CD14-positive monocyte (primary cell): ENCODE data around the gene SCGB1D2. TPM values are rescaled to one million over a fixed set of nuclear protein-coding genes. Genes with fewer than 3 reads are reported as not detected.

Source experiments
- DNase-seq, 3 donors: peaks; one replicate each; pipeline ENCODE4 v3.0.0-alpha.2; 2011 to 2022
- H2AFZ ChIP-seq: 2 replicates; pipeline ENCODE4 v1.6.0; 2012; ENCODE audit warnings: mild to moderate bottlenecking, low read depth, low read length, inconsistent platforms; ENCODE audit not compliant: insufficient read depth, poor library complexity, severe bottlenecking
- H3K27ac ChIP-seq, 2 donors: 1 replicate in 1 of 2; 2 replicates in 1 of 2; pipeline ENCODE4 v1.5.1; 2012 to 2013; ENCODE audit warnings: low read length in 2 of 2, control low read depth in 1 of 2, inconsistent platforms in 1 of 2, low read depth in 1 of 2, mild to moderate bottlenecking in 1 of 2
- H3K27me3 ChIP-seq, 2 donors: one replicate each; pipeline versions ENCODE4 v1.6.0 to v1.6.1; 2011 to 2013; ENCODE audit warnings: low read length in 2 of 2; ENCODE audit not compliant: control insufficient read depth in 2 of 2, insufficient read depth in 2 of 2
- H3K36me3 ChIP-seq, 2 donors: replicated peaks in 1 of 2; 1 replicate in 1 of 2; 2 replicates in 1 of 2; pipeline versions ENCODE4 v1.5.1 to v1.6.1; 2012 to 2013; ENCODE audit warnings: low read length in 2 of 2, control low read depth in 1 of 2, inconsistent platforms in 1 of 2, mild to moderate bottlenecking in 1 of 2; ENCODE audit not compliant: insufficient read depth in 2 of 2, control insufficient read depth in 1 of 2
- H3K4me1 ChIP-seq, 2 donors: 1 replicate in 1 of 2; 2 replicates in 1 of 2; pipeline versions ENCODE4 v1.5.1 to v1.6.1; 2012 to 2013; ENCODE audit warnings: low read length in 2 of 2, control low read depth in 1 of 2, inconsistent platforms in 1 of 2, mild to moderate bottlenecking in 1 of 2, moderate library complexity in 1 of 2; ENCODE audit not compliant: insufficient read depth in 2 of 2, control insufficient read depth in 1 of 2
- H3K4me2 ChIP-seq: replicated peaks from 2 replicates; pipeline ENCODE3; 2012; ENCODE audit warnings: low read length, moderate library complexity, mild to moderate bottlenecking; ENCODE audit not compliant: poor library complexity, severe bottlenecking; ENCODE audit errors: extremely low read depth
- H3K4me3 ChIP-seq, 3 experiments: fragments of 200-600 bp in 1 of 3; sonication (generic) in 1 of 3; replicated peaks in 1 of 3; 1 replicate in 2 of 3; 2 replicates in 1 of 3; pipeline ENCODE4 v1.5.1; 2011 to 2013; ENCODE audit warnings: low read length in 3 of 3, mild to moderate bottlenecking in 3 of 3, control low read depth in 2 of 3, low read depth in 2 of 3, inconsistent platforms in 1 of 3, moderate library complexity in 1 of 3
- H3K79me2 ChIP-seq: 2 replicates; pipeline ENCODE4 v1.6.0; 2012; ENCODE audit warnings: mild to moderate bottlenecking, control low read depth, inconsistent platforms, low read length, moderate library complexity; ENCODE audit not compliant: insufficient read depth
- H3K9ac ChIP-seq: 2 replicates; pipeline ENCODE4 v1.6.0; 2017; ENCODE audit warnings: low read length, mild to moderate bottlenecking; ENCODE audit not compliant: insufficient read depth, poor library complexity, severe bottlenecking
- H3K9me3 ChIP-seq, 2 donors: replicated peaks in 1 of 2; 1 replicate in 1 of 2; 2 replicates in 1 of 2; pipeline versions ENCODE4 v1.5.1 to v1.6.1; 2012 to 2013; ENCODE audit warnings: low read length in 2 of 2, control low read depth in 1 of 2; ENCODE audit not compliant: control insufficient read depth in 1 of 2, insufficient read depth in 1 of 2
- H4K20me1 ChIP-seq: 2 replicates; pipeline ENCODE4 v1.6.0; 2012; ENCODE audit warnings: mild to moderate bottlenecking, low read length, control low read depth, moderate library complexity; ENCODE audit not compliant: insufficient read depth
- H3K27ac Mint-ChIP-seq, 7 donors: one replicate each; pipeline ENCODE4 v1.8.0; 2020; ENCODE audit warnings: mild to moderate bottlenecking in 7 of 7, mixed read lengths in 7 of 7, moderate library complexity in 6 of 7, inconsistent platforms in 2 of 7
- H3K27me3 Mint-ChIP-seq, 3 donors: one replicate each; pipeline ENCODE4 v1.8.0; 2021 to 2022; ENCODE audit warnings: low read depth in 3 of 3, mild to moderate bottlenecking in 3 of 3, mixed read lengths in 3 of 3, moderate library complexity in 3 of 3, inconsistent platforms in 1 of 3
- H3K36me3 Mint-ChIP-seq, 2 donors: one replicate each; pipeline ENCODE4 v1.8.0; 2020; ENCODE audit warnings: mixed read lengths in 2 of 2, inconsistent platforms in 1 of 2, mild to moderate bottlenecking in 1 of 2
- H3K4me1 Mint-ChIP-seq: one replicate; pipeline ENCODE4 v1.8.0; 2020; ENCODE audit warnings: mild to moderate bottlenecking, mixed read lengths
- H3K4me3 Mint-ChIP-seq, 2 donors: one replicate each; pipeline ENCODE4 v1.8.0; 2020; ENCODE audit warnings: mild to moderate bottlenecking in 2 of 2, mixed read lengths in 2 of 2, moderate library complexity in 1 of 2
- H3K9me3 Mint-ChIP-seq, 7 donors: one replicate each; pipeline ENCODE4 v1.8.0; 2020 to 2022; ENCODE audit warnings: mixed read lengths in 7 of 7, mild to moderate bottlenecking in 6 of 7, moderate library complexity in 6 of 7, inconsistent platforms in 2 of 7
- CTCF ChIP-seq: fragments of 200-600 bp; IDR thresholded peaks from one replicate; pipeline ENCODE4 v1.8.0; 2022; ENCODE audit warnings: antibody characterized with exemption, mild to moderate bottlenecking
- WGBS: methylation state at CpG from one replicate; pipeline ENCODE4 v1.1.5; 2013; ENCODE audit warnings: missing lambda C conversion rate; ENCODE audit not compliant: insufficient coverage; 5-methylcytosine and 5-hydroxymethylcytosine counted together
- intact Hi-C, 2 donors: fragments of 100-400 bp; cut with micrococcal nuclease; formaldehyde crosslinking; loops; one replicate each; pipeline versions ENCODE4 v1.15.0 to v1.15.1; 2023
- polyA plus RNA-seq, 3 donors: library from polyadenylated mRNA; depleted of rRNA in 1 of 3; unstranded in 2 of 3; stranded (reverse) in 1 of 3; fragments of 300-500 nt in 2 of 3; fragments of >200 nt in 1 of 3; fragmentation: Illumina TruSeq in 2 of 3; gene quantifications; 1 replicate in 2 of 3; 2 replicates in 1 of 3; pipeline ENCODE4 v1.2.3, GENCODE V29; 2012 to 2021

SCGB1D2 gene
- polyA plus RNA-seq, 3 donors: not detected

DNA sequence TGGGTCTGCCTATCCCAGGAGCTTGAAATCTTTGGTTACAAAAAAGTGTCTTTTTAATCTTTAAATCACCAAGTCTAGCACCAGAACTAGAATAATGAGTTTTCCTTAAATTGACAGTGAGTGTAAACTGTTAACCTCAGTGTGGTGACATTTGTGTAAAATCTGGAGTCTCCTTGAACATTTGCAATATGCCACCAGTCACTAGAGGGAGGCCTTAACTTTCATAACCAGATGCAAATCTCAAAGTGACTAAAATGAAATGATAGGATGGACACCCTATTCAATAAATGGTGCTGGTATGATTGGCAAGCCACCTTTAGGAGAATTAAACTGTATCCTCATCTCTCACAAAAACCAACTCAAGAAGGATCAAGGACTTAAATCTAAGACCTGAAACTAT, 8.3 kb upstream of the SCGB1D2 start:
- intact Hi-C loops: no loop called here
- Histone ChIP-seq H4K20me1 (no peaks in the 10 kb centered on the region), H3K4me3 (no peak overlapping the region), H3K27ac (no peak overlapping the region), H3K36me3 (no peaks in the 10 kb centered on the region), H3K27me3 (peaks cover 2 to 13% of the 10 kb centered on the region in 2 donors), H3K79me2 (no peaks in the 10 kb centered on the region), H3K4me2 (no peak overlapping the region), H2AFZ (no peak overlapping the region), H3K9me3 (no peaks in the 10 kb centered on the region), H3K4me1 (no peaks in the 10 kb centered on the region), H3K9ac (no peak overlapping the region)
- Mint-ChIP-seq H3K27ac (no peak overlapping the region), H3K27me3 (peaks cover 6 to 29% (median 25%) of the 10 kb centered on the region in 3 donors), H3K4me3 (no peak overlapping the region), H3K36me3 (no peaks in the 10 kb centered on the region), H3K4me1 (no peaks in the 10 kb centered on the region), H3K9me3 (peaks cover 0 to 1% (median 0%) of the 10 kb centered on the region in 7 donors)
- no peak for DNase-seq
- TF ChIP-seq CTCF: no peak

DNA sequence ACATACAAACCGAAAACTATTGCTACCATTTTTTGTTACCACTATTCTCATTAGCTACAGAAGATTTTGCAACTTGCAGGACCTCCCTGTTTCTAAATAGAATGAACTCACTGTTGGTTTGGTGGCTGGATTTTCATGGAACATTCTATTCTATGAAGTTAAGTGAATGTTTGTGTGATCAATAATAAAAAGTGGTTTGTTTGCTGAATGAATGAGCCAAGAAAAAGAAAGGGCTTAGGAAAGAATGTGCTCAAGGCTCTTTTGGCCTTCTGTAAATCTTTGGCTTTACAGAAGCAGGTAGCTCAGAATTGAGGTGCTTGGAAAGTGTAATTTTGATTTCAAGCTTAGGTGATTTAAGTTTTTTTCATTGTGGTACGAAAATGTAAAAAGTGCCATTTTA, 5.9 kb upstream of the SCGB1D2 start:
- no peaks in the 10 kb centered on the region for H3K4me1 Mint-ChIP-seq

More for the DNA sequence above, 5.9 kb upstream of the SCGB1D2 start:
- H3K79me2 ChIP-seq: no peaks in the 10 kb centered on the region
- H3K27me3 Mint-ChIP-seq: peaks cover 6 to 32% (median 27%) of the 10 kb centered on the region in 3 donors
- H3K4me3 Mint-ChIP-seq: no peak overlapping the region
- no CpG with 5 or more reads among the region's 2 CpGs for WGBS
- intact Hi-C loops: no loop called here
- H3K9me3 ChIP-seq: no peaks in the 10 kb centered on the region
- no peaks in the 10 kb centered on the region for H3K4me1 ChIP-seq
- no peak overlapping the region for H2AFZ ChIP-seq
- no peak overlapping the region for H3K4me3 ChIP-seq
- no peak for DNase-seq
- H4K20me1 ChIP-seq: no peaks in the 10 kb centered on the region
- H3K4me2 ChIP-seq: no peak overlapping the region
- H3K27me3 ChIP-seq: peaks cover 5 to 13% of the 10 kb centered on the region in 2 donors
- no peaks in the 10 kb centered on the region for H3K36me3 ChIP-seq
- H3K9ac ChIP-seq: no peak overlapping the region
- TF ChIP-seq CTCF: no peak
- H3K27ac Mint-ChIP-seq: no peak overlapping the region
- H3K27ac ChIP-seq: no peak overlapping the region
- no peaks in the 10 kb centered on the region for H3K36me3 Mint-ChIP-seq
- H3K9me3 Mint-ChIP-seq: peaks cover 0 to 1% (median 0%) of the 10 kb centered on the region in 7 donors
